Nephron (organoid): Measurements from ENCODE around the gene NCAM1.

Source experiments
- H3K27ac Mint-ChIP-seq, 3 experiments: 2 replicates each; pipeline ENCODE4 v1.8.0; 2020; ENCODE audit warnings: mixed read lengths in 3 of 3, mild to moderate bottlenecking in 2 of 3, moderate library complexity in 1 of 3
- H3K27me3 Mint-ChIP-seq: 2 replicates; pipeline ENCODE4 v1.8.0; 2021; ENCODE audit warnings: low read depth, mild to moderate bottlenecking, moderate library complexity, mixed read lengths
- H3K36me3 Mint-ChIP-seq: 2 replicates; pipeline ENCODE4 v1.8.0; 2020; ENCODE audit warnings: low read depth, mixed read lengths
- H3K4me1 Mint-ChIP-seq: 2 replicates; pipeline ENCODE4 v1.8.0; 2020; ENCODE audit warnings: mixed read lengths
- H3K4me3 Mint-ChIP-seq, 3 experiments: 2 replicates each; pipeline ENCODE4 v1.8.0; 2020; ENCODE audit warnings: mild to moderate bottlenecking in 3 of 3, mixed read lengths in 3 of 3, moderate library complexity in 2 of 3
- H3K9me3 Mint-ChIP-seq: 2 replicates; pipeline ENCODE4 v1.8.0; 2020; ENCODE audit warnings: mixed read lengths
- CTCF ChIP-seq, 3 experiments: fragments of 200-600 bp; sonication (generic); IDR thresholded peaks; one replicate each; pipeline ENCODE4 v1.5.0; 2021; ENCODE audit warnings: antibody characterized with exemption in 3 of 3; ENCODE audit not compliant: unreplicated experiment in 3 of 3

The NCAM1 gene

GRCh38 chr11:113019711-113020110 lies 58.5 kb downstream of the NCAM1 start:
- Mint-ChIP-seq H3K27ac (no peak overlapping the region), H3K4me1 (peaks cover 70% of the 10 kb centered on the region), H3K27me3 (no peaks in the 10 kb centered on the region), H3K36me3 (no peaks in the 10 kb centered on the region), H3K4me3 (no peak overlapping the region), H3K9me3 (no peaks in the 10 kb centered on the region)
- no peak for TF ChIP-seq CTCF (IDR thresholded peaks at IDR 0.05; ENCODE audit: unreplicated experiment in 3 of 3)

GRCh38 chr11:113021111-113021510 lies 59.9 kb downstream of the NCAM1 start:
- no peak overlapping the region for H3K4me3 Mint-ChIP-seq
- no peaks in the 10 kb centered on the region for H3K36me3 Mint-ChIP-seq
- peaks cover 69% of the 10 kb centered on the region for H3K4me1 Mint-ChIP-seq
- no peaks in the 10 kb centered on the region for H3K27me3 Mint-ChIP-seq
- H3K27ac Mint-ChIP-seq, result no peak overlapping the region
- H3K9me3 Mint-ChIP-seq, result no peaks in the 10 kb centered on the region
- no peak for TF ChIP-seq CTCF (IDR thresholded peaks at IDR 0.05; ENCODE audit: unreplicated experiment in 3 of 3)

- no peaks in the 10 kb centered on the region for H3K27me3 Mint-ChIP-seq
- H3K9me3 Mint-ChIP-seq, result no peaks in the 10 kb centered on the region
- no peak overlapping the region for H3K27ac Mint-ChIP-seq
- H3K4me1 Mint-ChIP-seq, result peaks cover 63% of the 10 kb centered on the region
- H3K36me3 Mint-ChIP-seq, result no peaks in the 10 kb centered on the region
- TF ChIP-seq CTCF (IDR thresholded peaks at IDR 0.05; ENCODE audit: unreplicated experiment in 3 of 3), result no peak
- H3K4me3 Mint-ChIP-seq, result no peak overlapping the region
Measured at GRCh38 chr11:113022262-113022661, 61.0 kb downstream of the NCAM1 start.

- H3K36me3 Mint-ChIP-seq, result no peaks in the 10 kb centered on the region
- H3K4me3 Mint-ChIP-seq, result no peak overlapping the region
Measured at GRCh38 chr11:113023228-113023627, 62.0 kb downstream of the NCAM1 start.

GRCh38 chr11:113023986-113024385 lies 62.8 kb downstream of the NCAM1 start:
- no peaks in the 10 kb centered on the region for H3K27me3 Mint-ChIP-seq
- no peak for TF ChIP-seq CTCF (IDR thresholded peaks at IDR 0.05; ENCODE audit: unreplicated experiment in 3 of 3)
- H3K9me3 Mint-ChIP-seq, result no peaks in the 10 kb centered on the region
- H3K27ac Mint-ChIP-seq, result no peak overlapping the region
- H3K4me3 Mint-ChIP-seq, result no peak overlapping the region
- peaks cover 68% of the 10 kb centered on the region for H3K4me1 Mint-ChIP-seq
- H3K36me3 Mint-ChIP-seq, result no peaks in the 10 kb centered on the region

More at GRCh38 chr11:113023228-113023627, 62.0 kb downstream of the NCAM1 start:
- Mint-ChIP-seq H3K4me1 (peaks cover 70% of the 10 kb centered on the region), H3K27me3 (no peaks in the 10 kb centered on the region), H3K9me3 (no peaks in the 10 kb centered on the region), H3K27ac (no peak overlapping the region)
- TF ChIP-seq CTCF (IDR thresholded peaks at IDR 0.05; ENCODE audit: unreplicated experiment in 3 of 3), result no peak

- H3K36me3 Mint-ChIP-seq, result peaks cover 4% of the 10 kb centered on the region
- H3K4me3 Mint-ChIP-seq, result no peak overlapping the region
- no peak overlapping the region for H3K27ac Mint-ChIP-seq
- no peaks in the 10 kb centered on the region for H3K9me3 Mint-ChIP-seq
- peaks cover 57% of the 10 kb centered on the region for H3K4me1 Mint-ChIP-seq
- TF ChIP-seq CTCF (IDR thresholded peaks at IDR 0.05; ENCODE audit: unreplicated experiment in 3 of 3), result no peak
- H3K27me3 Mint-ChIP-seq, result no peaks in the 10 kb centered on the region
Measured at GRCh38 chr11:113026778-113027177, 65.6 kb downstream of the NCAM1 start.
